Neural progenitor cell (in vitro differentiated cells): Measurements from ENCODE around the gene LTBP1. TPM values are rescaled to one million over a fixed set of nuclear protein-coding genes. Genes with fewer than 3 reads are reported as not detected.

Experiments used
- DNase-seq: peaks from one replicate; pipeline ENCODE4 v3.0.0-alpha.2; 2016; ENCODE audit warnings: low spot score
- H2AFZ ChIP-seq: fragments of 200-600 bp; sonication (generic); replicated peaks from 2 replicates; pipeline ENCODE4 v1.6.1; 2016; ENCODE audit warnings: antibody characterized with exemption
- H3F3A ChIP-seq: fragments of 200-600 bp; sonication (generic); 2 replicates; pipeline ENCODE4 v1.6.1; 2016; ENCODE audit warnings: antibody characterized with exemption, low read depth
- H3K27ac ChIP-seq: fragments of 200-600 bp; sonication (generic); 2 replicates; pipeline ENCODE4 v1.5.1; 2016; ENCODE audit warnings: mild to moderate bottlenecking
- H3K27me3 ChIP-seq: fragments of 200-600 bp; sonication (generic); 2 replicates; pipeline ENCODE4 v1.6.1; 2016; ENCODE audit warnings: mild to moderate bottlenecking, moderate library complexity
- H3K36me3 ChIP-seq: fragments of 200-600 bp; sonication (generic); 2 replicates; pipeline ENCODE4 v1.5.1; 2016
- H3K4me1 ChIP-seq: fragments of 200-600 bp; sonication (generic); 2 replicates; pipeline ENCODE4 v1.6.1; 2016; ENCODE audit warnings: mixed run types
- H3K4me2 ChIP-seq: fragments of 200-600 bp; sonication (generic); 2 replicates; pipeline ENCODE4 v1.6.1; 2016
- H3K4me3 ChIP-seq: fragments of 200-600 bp; sonication (generic); 2 replicates; pipeline ENCODE4 v1.5.1; 2016
- H3K79me2 ChIP-seq: fragments of 200-600 bp; sonication (generic); 2 replicates; pipeline ENCODE4 v1.6.1; 2016; ENCODE audit warnings: low read depth
- H3K9ac ChIP-seq: fragments of 200-600 bp; sonication (generic); 2 replicates; pipeline ENCODE4 v1.6.1; 2016
- H3K9me3 ChIP-seq: fragments of 200-600 bp; sonication (generic); 2 replicates; pipeline ENCODE4 v1.5.1; 2016; ENCODE audit warnings: low read depth
- H4K20me1 ChIP-seq: fragments of 200-600 bp; sonication (generic); 2 replicates; pipeline ENCODE4 v1.6.1; 2016; ENCODE audit warnings: low read depth
- H3K27ac Mint-ChIP-seq: 3 replicates; pipeline ENCODE4 v1.8.0; 2021; ENCODE audit warnings: mixed read lengths
- H3K27me3 Mint-ChIP-seq: 2 replicates; pipeline ENCODE4 v1.8.0; 2022; ENCODE audit warnings: low read depth, mild to moderate bottlenecking, inconsistent platforms, moderate library complexity, mixed read lengths; ENCODE audit not compliant: insufficient read depth
- H3K36me3 Mint-ChIP-seq: 3 replicates; pipeline ENCODE4 v1.8.0; 2021; ENCODE audit warnings: mixed read lengths
- H3K4me1 Mint-ChIP-seq: 3 replicates; pipeline ENCODE4 v1.8.0; 2021; ENCODE audit warnings: mixed read lengths
- H3K4me3 Mint-ChIP-seq: 3 replicates; pipeline ENCODE4 v1.8.0; 2021; ENCODE audit warnings: mild to moderate bottlenecking, moderate library complexity, mixed read lengths
- H3K9me3 Mint-ChIP-seq: 3 replicates; pipeline ENCODE4 v1.8.0; 2020; ENCODE audit warnings: mixed read lengths
- CTCF ChIP-seq: fragments of 200-600 bp; sonication (generic); IDR thresholded peaks from 2 replicates; pipeline ENCODE4 v1.5.1; 2017; ENCODE audit warnings: antibody characterized with exemption, mild to moderate bottlenecking
- EZH2 ChIP-seq: fragments of 200-600 bp; sonication (generic); IDR thresholded peaks from 2 replicates; pipeline ENCODE4 v1.6.1; 2017; ENCODE audit warnings: antibody characterized with exemption, mild to moderate bottlenecking, moderate library complexity
- EZH2phosphoT487 ChIP-seq: fragments of 200-600 bp; sonication (generic); IDR thresholded peaks from 2 replicates; pipeline ENCODE4 v1.6.1; 2017; ENCODE audit warnings: antibody characterized with exemption
- total RNA-seq: library from RNA; depleted of rRNA; stranded (reverse); fragments of >200 nt; gene quantifications from 2 replicates; pipeline ENCODE4 v1.2.3, GENCODE V29; 2015; ENCODE audit warnings: low replicate concordance

LTBP1 gene
- total RNA-seq, 1 donor from 2014 or later: 50.5 TPM

- H3F3A ChIP-seq: no peaks in the 10 kb centered on the region
- Mint-ChIP-seq H3K27ac (no peak overlapping the region), H3K27me3 (no peaks in the 10 kb centered on the region), H3K36me3 (no peaks in the 10 kb centered on the region), H3K4me3 (no peak overlapping the region), H3K4me1 (peaks cover under 1% of the 10 kb centered on the region), H3K9me3 (no peaks in the 10 kb centered on the region)
- no peak overlapping the region for H3K27ac ChIP-seq
- TF ChIP-seq EZH2 (no peak), CTCF (no peak), EZH2phosphoT487 (no peak)
- H4K20me1 ChIP-seq: no peaks in the 10 kb centered on the region
- H3K36me3 ChIP-seq: no peaks in the 10 kb centered on the region
- H2AFZ ChIP-seq: no peak overlapping the region
- H3K4me1 ChIP-seq: no peaks in the 10 kb centered on the region
- no peak overlapping the region for H3K4me2 ChIP-seq
- no peaks in the 10 kb centered on the region for H3K9me3 ChIP-seq
- H3K9ac ChIP-seq: no peak overlapping the region
- no peaks in the 10 kb centered on the region for H3K27me3 ChIP-seq
- H3K79me2 ChIP-seq: no peaks in the 10 kb centered on the region
- no peak overlapping the region for H3K4me3 ChIP-seq
- DNase-seq: no peak
Measured at GRCh38 chr2:33139949-33140348, 193.2 kb downstream of the LTBP1 start.

- Mint-ChIP-seq H3K27ac (no peak overlapping the region), H3K36me3 (no peaks in the 10 kb centered on the region), H3K27me3 (no peaks in the 10 kb centered on the region), H3K9me3 (no peaks in the 10 kb centered on the region), H3K4me3 (no peak overlapping the region), H3K4me1 (no peaks in the 10 kb centered on the region)
- Histone ChIP-seq H3K27me3 (no peaks in the 10 kb centered on the region), H3K4me3 (no peak overlapping the region), H3F3A (no peaks in the 10 kb centered on the region), H4K20me1 (no peaks in the 10 kb centered on the region), H3K9ac (no peak overlapping the region), H3K36me3 (no peaks in the 10 kb centered on the region), H3K4me1 (no peaks in the 10 kb centered on the region), H2AFZ (no peak overlapping the region), H3K27ac (no peak overlapping the region), H3K79me2 (no peaks in the 10 kb centered on the region), H3K4me2 (no peak overlapping the region), H3K9me3 (no peaks in the 10 kb centered on the region)
- TF ChIP-seq EZH2phosphoT487 (no peak), CTCF (no peak), EZH2 (no peak)
- DNase-seq: no peak
Measured at GRCh38 chr2:33141476-33141875, 194.7 kb downstream of the LTBP1 start.

DNA sequence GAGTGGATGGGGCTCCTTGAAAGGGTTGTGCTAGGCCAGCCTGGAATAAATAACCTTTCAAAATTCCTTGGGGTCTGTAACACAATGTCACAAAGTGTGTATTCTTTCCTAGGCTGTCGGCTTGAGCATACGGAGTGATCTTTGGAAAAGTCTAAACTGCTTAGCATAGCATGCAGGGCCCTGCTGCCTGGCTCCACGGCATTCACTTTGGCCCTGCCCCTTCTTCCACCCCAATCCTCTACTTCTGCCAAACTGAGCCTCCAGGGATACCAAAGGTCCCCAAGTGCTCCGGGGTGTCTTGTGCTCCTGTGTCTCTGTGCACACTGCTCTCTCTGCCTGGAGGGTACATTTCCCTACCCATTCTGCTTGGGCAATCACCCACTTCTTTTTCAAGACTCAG is 196.1 kb downstream of the LTBP1 start:
- Histone ChIP-seq H3K4me2 (no peak overlapping the region), H3K36me3 (no peaks in the 10 kb centered on the region), H3K79me2 (no peaks in the 10 kb centered on the region), H4K20me1 (no peaks in the 10 kb centered on the region), H3K27me3 (no peaks in the 10 kb centered on the region), H3K27ac (no peak overlapping the region), H2AFZ (no peak overlapping the region), H3K9ac (no peak overlapping the region), H3F3A (no peaks in the 10 kb centered on the region), H3K9me3 (no peaks in the 10 kb centered on the region), H3K4me3 (no peak overlapping the region), H3K4me1 (no peaks in the 10 kb centered on the region)
- H3K4me3 Mint-ChIP-seq: no peak overlapping the region
- no peaks in the 10 kb centered on the region for H3K4me1 Mint-ChIP-seq
- H3K27ac Mint-ChIP-seq: no peak overlapping the region
- H3K36me3 Mint-ChIP-seq: no peaks in the 10 kb centered on the region
- H3K9me3 Mint-ChIP-seq: no peaks in the 10 kb centered on the region
- no peak for DNase-seq
- H3K27me3 Mint-ChIP-seq: no peaks in the 10 kb centered on the region
- TF ChIP-seq EZH2 (no peak), EZH2phosphoT487 (no peak), CTCF (no peak)

GRCh38 chr2:33144243-33144642 is 197.5 kb downstream of the LTBP1 start:
- Histone ChIP-seq H3K36me3 (no peaks in the 10 kb centered on the region), H3K27me3 (no peaks in the 10 kb centered on the region), H4K20me1 (no peaks in the 10 kb centered on the region), H3K27ac (no peak overlapping the region), H3F3A (no peaks in the 10 kb centered on the region), H3K4me1 (no peaks in the 10 kb centered on the region), H3K4me3 (no peak overlapping the region), H3K79me2 (no peaks in the 10 kb centered on the region), H3K9ac (no peak overlapping the region), H3K9me3 (no peaks in the 10 kb centered on the region), H2AFZ (no peak overlapping the region), H3K4me2 (no peak overlapping the region)
- Mint-ChIP-seq H3K27ac (no peak overlapping the region), H3K4me3 (no peak overlapping the region), H3K9me3 (no peaks in the 10 kb centered on the region), H3K4me1 (no peaks in the 10 kb centered on the region), H3K36me3 (no peaks in the 10 kb centered on the region), H3K27me3 (no peaks in the 10 kb centered on the region)
- TF ChIP-seq EZH2phosphoT487: no peak
- no peak for DNase-seq
